Endothelial cell of umbilical vein (primary cell): ENCODE results near the gene MAL. TPM values are rescaled to one million over a fixed set of nuclear protein-coding genes. Genes with fewer than 3 reads are reported as not detected.

Experiments
- BruUV-seq: library from RNA; stranded (reverse); fragments of 400-500 nt; replicated peaks from 2 replicates; lab custom pipeline; 2021; lab: Mats Ljungman, UMichigan
- CTCF ChIA-PET: fragments of 300-600, 350-600 bp; sonication (Branson Sonifier 250); formaldehyde crosslinking; loops from one replicate; lab custom pipeline; 2021; ENCODE audit warnings: antibody characterized with exemption, inconsistent platforms; lab: Charles Lee
- POLR2A ChIA-PET: fragments of 300-600, 350-600 bp; sonication (Branson Sonifier 250); formaldehyde crosslinking; loops from one replicate; lab custom pipeline; 2021; ENCODE audit warnings: antibody characterized with exemption, inconsistent platforms; lab: Charles Lee
- DNase-seq: peaks from one replicate; pipeline ENCODE4 v3.0.0-alpha.2; 2011; ENCODE audit warnings: low read depth, low spot score
- FAIRE-seq: peaks from 2 replicates; lab custom pipeline; 2011; peaks lifted over from hg19 to GRCh38; lab: Jason Lieb, UNC
- H2AFZ ChIP-seq: 2 replicates; pipeline ENCODE4 v1.6.0; 2012; ENCODE audit warnings: low read depth, low read length, control low read depth, inconsistent platforms
- H3K27ac ChIP-seq: 2 replicates; pipeline ENCODE4 v1.5.1; 2011; ENCODE audit warnings: low read depth, mild to moderate bottlenecking, control low read depth, low read length, moderate library complexity; ENCODE audit not compliant: insufficient read depth
- H3K27me3 ChIP-seq, 2 experiments: 2 replicates each; pipeline versions ENCODE4 v1.6.0 to v1.6.1; 2011; ENCODE audit warnings: low read length in 2 of 2, mixed read lengths in 1 of 2; ENCODE audit not compliant: control insufficient read depth in 2 of 2, insufficient read depth in 2 of 2
- H3K36me3 ChIP-seq, 2 experiments: 2 replicates in 1 of 2; 3 replicates in 1 of 2; pipeline ENCODE4 v1.5.1; 2011; ENCODE audit warnings: low read length in 2 of 2, mild to moderate bottlenecking in 1 of 2, moderate library complexity in 1 of 2; ENCODE audit not compliant: control insufficient read depth in 2 of 2, insufficient read depth in 2 of 2; ENCODE audit errors: extremely low read depth in 1 of 2
- H3K4me1 ChIP-seq: 3 replicates; pipeline ENCODE4 v1.5.1; 2011; ENCODE audit warnings: mild to moderate bottlenecking, low read length; ENCODE audit not compliant: control insufficient read depth, insufficient read depth; ENCODE audit errors: extremely low read depth
- H3K4me2 ChIP-seq: 2 replicates; pipeline ENCODE4 v1.6.1; 2011; ENCODE audit warnings: low read length, control low read depth, mixed read lengths; ENCODE audit not compliant: insufficient read depth
- H3K4me3 ChIP-seq, 3 experiments: fragments of 200-600 bp in 1 of 3; sonication (generic), shearing (Covaris generic) in 1 of 3; replicated peaks in 1 of 3; 2 replicates each; pipeline ENCODE4 v1.5.1; 2011 to 2016; ENCODE audit warnings: control low read depth in 3 of 3, low read length in 3 of 3, mild to moderate bottlenecking in 2 of 3, inconsistent platforms in 1 of 3, low read depth in 1 of 3, moderate library complexity in 1 of 3; ENCODE audit not compliant: insufficient read depth in 1 of 3
- H3K79me2 ChIP-seq: 2 replicates; pipeline ENCODE4 v1.6.0; 2012; ENCODE audit warnings: low read length, inconsistent platforms; ENCODE audit not compliant: control insufficient read depth, insufficient read depth
- H3K9ac ChIP-seq: replicated peaks from 2 replicates; pipeline ENCODE3; 2011; ENCODE audit warnings: low read length, control low read depth; ENCODE audit not compliant: insufficient read depth; ENCODE audit errors: extremely low read depth
- H3K9me1 ChIP-seq: replicated peaks from 3 replicates; pipeline ENCODE4 v1.6.0; 2011; ENCODE audit warnings: mild to moderate bottlenecking, low read length; ENCODE audit not compliant: control insufficient read depth, insufficient read depth; ENCODE audit errors: extremely low read depth
- H3K9me3 ChIP-seq: replicated peaks from 2 replicates; pipeline ENCODE4 v1.5.1; 2012; ENCODE audit warnings: low read length, inconsistent platforms; ENCODE audit not compliant: control insufficient read depth, insufficient read depth
- H4K20me1 ChIP-seq: replicated peaks from 2 replicates; pipeline ENCODE3; 2011; ENCODE audit warnings: mild to moderate bottlenecking, low read length; ENCODE audit not compliant: control insufficient read depth, insufficient read depth; ENCODE audit errors: extremely low read depth
- CTCF ChIP-seq, 2 donors: IDR thresholded peaks; 1 replicate in 1 of 2; 2 replicates in 1 of 2; pipeline ENCODE4 v1.5.1; 2011; ENCODE audit warnings: low read length in 2 of 2, mild to moderate bottlenecking in 2 of 2, moderate library complexity in 2 of 2, control low read depth in 1 of 2, inconsistent platforms in 1 of 2, low read depth in 1 of 2; ENCODE audit not compliant: insufficient read depth in 1 of 2; ENCODE audit errors: extremely low read depth in 1 of 2
- EZH2 ChIP-seq: IDR thresholded peaks from 2 replicates; pipeline ENCODE4 v1.6.1; 2012; ENCODE audit warnings: borderline replicate concordance, low read depth, mild to moderate bottlenecking, moderate library complexity, low read length, inconsistent platforms; ENCODE audit not compliant: severe bottlenecking
- FOS ChIP-seq: IDR thresholded peaks from 2 replicates; pipeline ENCODE4 v1.6.1; 2011; ENCODE audit warnings: mild to moderate bottlenecking, low read length, moderate library complexity, borderline replicate concordance; ENCODE audit not compliant: insufficient read depth
- GATA2 ChIP-seq: IDR thresholded peaks from 2 replicates; pipeline ENCODE4 v1.7.0; 2011; ENCODE audit warnings: low read depth, mild to moderate bottlenecking, moderate library complexity, mixed read lengths, low read length; ENCODE audit not compliant: insufficient read length, insufficient read depth
- JUN ChIP-seq: IDR thresholded peaks from 2 replicates; pipeline ENCODE4 v1.6.1; 2011; ENCODE audit warnings: borderline replicate concordance, low read depth; ENCODE audit not compliant: insufficient read length, insufficient read depth
- MAX ChIP-seq: IDR thresholded peaks from 2 replicates; pipeline ENCODE4 v1.6.1; 2011; ENCODE audit not compliant: insufficient read depth, insufficient read length
- MYC ChIP-seq: IDR thresholded peaks from one replicate; pipeline ENCODE4 v1.6.1; 2011; ENCODE audit warnings: mild to moderate bottlenecking, low read depth, low read length
- POLR2A ChIP-seq: IDR thresholded peaks from 2 replicates; pipeline ENCODE4 v1.6.1; 2012; ENCODE audit warnings: low read depth, mild to moderate bottlenecking, control low read depth, low read length
- POLR2AphosphoS5 ChIP-seq: IDR thresholded peaks from 2 replicates; pipeline ENCODE4 v1.6.1; 2012; ENCODE audit warnings: low read depth, mild to moderate bottlenecking, control low read depth, low read length, moderate library complexity; ENCODE audit not compliant: insufficient read depth
- dilution Hi-C: fragments of 300-500 bp; cut with MboI; formaldehyde crosslinking; loops from one replicate; pipeline ENCODE4 v1.15.0; 2019; ENCODE audit warnings: low sequenced_read_pairs; ENCODE audit not compliant: extremely low pct_ligation_motif_present
- intact Hi-C: fragments of 100-400 bp; cut with micrococcal nuclease; formaldehyde crosslinking; loops from one replicate; pipeline ENCODE4 v1.10.0; 2022
- polyA plus RNA-seq, 4 experiments: library from polyadenylated mRNA; depleted of rRNA in 3 of 4; stranded (reverse) in 3 of 4; unstranded in 1 of 4; fragments of >200 nt; gene quantifications; 2 replicates each; pipeline versions ENCODE4 v1.2.1 to v1.2.3, GENCODE V29; 2011 to 2012; ENCODE audit warnings: missing spikeins in 1 of 4
- total RNA-seq: library from RNA; stranded (reverse); gene quantifications from 2 replicates; pipeline ENCODE4 v1.2.3, GENCODE V29; 2021

The MAL gene
- total and polyA plus RNA-seq, 2 donors (not counting 3 experiments of a cell fraction or from before 2014, with no cell fraction given): not detected

- dilution Hi-C loops: no loop called here
- Histone ChIP-seq H2AFZ (no peak overlapping the region), H3K79me2 (no peaks in the 10 kb centered on the region), H3K27me3 (no peaks in the 10 kb centered on the region), H3K9me3 (no peaks in the 10 kb centered on the region), H3K36me3 (no peaks in the 10 kb centered on the region), H4K20me1 (no peaks in the 10 kb centered on the region), H3K9me1 (no peaks in the 10 kb centered on the region), H3K4me1 (no peaks in the 10 kb centered on the region), H3K4me3 (no peak overlapping the region), H3K9ac (no peak overlapping the region), H3K4me2 (no peak overlapping the region), H3K27ac (no peak overlapping the region)
- ChIA-PET CTCF (interaction anchor here (1.4 kb wide), 1 partner anchor 9 kb away, joined by 3 read pairs; no protein-coding TSS in a partner anchor), POLR2A (no interaction called here)
- intact Hi-C loops: no loop called here
- no TSS peak for BruUV-seq
- DNase-seq (no peak), FAIRE-seq (no peak)
- TF ChIP-seq POLR2AphosphoS5 (no peak), CTCF (IDR thresholded peaks at IDR 0.05; ENCODE audit: extremely low read depth in 1 of 2, insufficient read depth in 1 of 2, low read depth in 1 of 2, low read length in 2 of 2) (no peak), FOS (no peak), MYC (no peak), EZH2 (no peak), POLR2A (no peak), MAX (no peak), GATA2 (no peak), JUN (no peak)
Observed at GRCh38 chr2:95034818-95035217, 9.3 kb downstream of the MAL start.
